PC-3 (cell line): ENCODE data around the gene PDK1.
"Not testable (repeated sequence)": the region's sequence is repeated elsewhere in the genome, so short reads cannot be mapped to it uniquely, and the experiment has no call there.

Source experiments
- EZH2 ChIP-seq: fragments of 300-600 bp; sonication (generic); IDR thresholded peaks from one replicate; pipeline ENCODE4 v1.6.1; 2017; ENCODE audit warnings: antibody characterized with exemption, mild to moderate bottlenecking, low read length; ENCODE audit not compliant: unreplicated experiment
- TF ChIP-seq, protein P1 (sequence below): fragments of 300-600 bp; sonication (generic); conservative IDR thresholded peaks from 2 replicates; pipeline ENCODE4 v1.5.1; 2017; ENCODE audit warnings: antibody characterized with exemption, low read depth, mild to moderate bottlenecking, low read length

DNA sequence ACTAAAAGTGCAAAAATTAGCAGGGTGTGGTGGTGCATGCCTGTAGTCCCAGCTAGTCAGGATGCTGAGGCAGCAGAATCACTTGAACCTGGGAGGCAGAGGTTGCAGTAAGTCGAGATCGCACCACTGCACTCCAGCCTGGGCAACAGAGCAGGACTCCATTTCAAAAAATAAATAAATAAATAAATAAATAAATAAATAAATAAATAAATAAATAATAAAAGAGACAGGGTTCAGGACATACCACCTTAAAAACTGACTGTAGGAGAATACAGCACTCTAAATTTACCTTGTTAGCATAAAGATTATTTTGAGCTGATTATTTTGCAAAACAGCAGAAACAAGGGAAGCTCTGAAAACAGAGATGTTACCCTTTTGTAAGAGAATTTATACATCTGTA is 23.4 kb upstream of the PDK1 start:
- TF ChIP-seq EZH2, result not testable (repeated sequence)
- TF ChIP-seq, protein P1, sequence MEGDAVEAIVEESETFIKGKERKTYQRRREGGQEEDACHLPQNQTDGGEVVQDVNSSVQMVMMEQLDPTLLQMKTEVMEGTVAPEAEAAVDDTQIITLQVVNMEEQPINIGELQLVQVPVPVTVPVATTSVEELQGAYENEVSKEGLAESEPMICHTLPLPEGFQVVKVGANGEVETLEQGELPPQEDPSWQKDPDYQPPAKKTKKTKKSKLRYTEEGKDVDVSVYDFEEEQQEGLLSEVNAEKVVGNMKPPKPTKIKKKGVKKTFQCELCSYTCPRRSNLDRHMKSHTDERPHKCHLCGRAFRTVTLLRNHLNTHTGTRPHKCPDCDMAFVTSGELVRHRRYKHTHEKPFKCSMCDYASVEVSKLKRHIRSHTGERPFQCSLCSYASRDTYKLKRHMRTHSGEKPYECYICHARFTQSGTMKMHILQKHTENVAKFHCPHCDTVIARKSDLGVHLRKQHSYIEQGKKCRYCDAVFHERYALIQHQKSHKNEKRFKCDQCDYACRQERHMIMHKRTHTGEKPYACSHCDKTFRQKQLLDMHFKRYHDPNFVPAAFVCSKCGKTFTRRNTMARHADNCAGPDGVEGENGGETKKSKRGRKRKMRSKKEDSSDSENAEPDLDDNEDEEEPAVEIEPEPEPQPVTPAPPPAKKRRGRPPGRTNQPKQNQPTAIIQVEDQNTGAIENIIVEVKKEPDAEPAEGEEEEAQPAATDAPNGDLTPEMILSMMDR, result not testable (repeated sequence)
